Transverse colon (tissue), 4 donors: ENCODE results near the gene CYP1B1. TPM values are rescaled to one million over a fixed set of nuclear protein-coding genes. Genes with fewer than 3 reads are reported as not detected.
A peak's percentile ranks its signal among the peaks of the same experiment; 100 is the strongest.

ENCODE experiments used
- DNase-seq: peaks from one replicate; pipeline ENCODE4 v3.0.0-alpha.2; 2019
- H3K27ac ChIP-seq, 4 donors: fragments of 200-600 bp; sonication (generic); 2 replicates each; pipeline ENCODE4 v1.5.1; 2016 to 2018; ENCODE audit warnings: inconsistent platforms in 4 of 4
- H3K27me3 ChIP-seq: fragments of 200-600 bp; sonication (generic); 2 replicates; pipeline ENCODE4 v1.5.1; 2017; ENCODE audit warnings: inconsistent platforms
- H3K36me3 ChIP-seq, 4 donors: fragments of 200-600 bp; sonication (generic); 2 replicates each; pipeline ENCODE4 v1.5.1; 2017 to 2019; ENCODE audit warnings: inconsistent platforms in 4 of 4
- H3K4me1 ChIP-seq, 4 donors: fragments of 200-600 bp; sonication (generic); 2 replicates each; pipeline ENCODE4 v1.5.1; 2017 to 2020; ENCODE audit warnings: inconsistent platforms in 4 of 4
- H3K4me3 ChIP-seq, 4 donors: fragments of 200-600 bp; sonication (generic); 1 replicate in 1 of 4; 2 replicates in 3 of 4; pipeline versions ENCODE4 v1.5.1 to v1.6.1; 2017 to 2019; ENCODE audit warnings: inconsistent platforms in 4 of 4
- H3K9me3 ChIP-seq, 2 donors: fragments of 200-600 bp; sonication (generic); 2 replicates each; pipeline ENCODE4 v1.5.1; 2017 to 2019; ENCODE audit warnings: inconsistent platforms in 2 of 2
- EP300 ChIP-seq: sonication (generic); formaldehyde crosslinking; IDR thresholded peaks from one replicate; pipeline ENCODE4 v1.6.1; 2017; ENCODE audit warnings: antibody characterized with exemption, low read depth
- POLR2A ChIP-seq: fragments of 450-650 bp; IDR thresholded peaks from one replicate; pipeline ENCODE4 v1.6.1; 2016; ENCODE audit warnings: antibody characterized with exemption, mild to moderate bottlenecking, moderate library complexity
- POLR2AphosphoS5 ChIP-seq, 3 donors: sonication (generic); formaldehyde crosslinking; IDR thresholded peaks; one replicate each; pipeline ENCODE4 v1.6.1; 2016; ENCODE audit warnings: antibody characterized with exemption in 3 of 3
- WGBS, 2 donors: methylation state at CpG; one replicate each; pipeline ENCODE4 v1.1.5; 2018; ENCODE audit warnings: low coverage in 1 of 2; 5-methylcytosine and 5-hydroxymethylcytosine counted together
- in situ Hi-C, 4 donors: fragments of 200-750 bp; cut with MboI; loops; one replicate each; pipeline versions ENCODE4 v1.15.0 to v1.15.1; 2017; ENCODE audit warnings: low sequenced_read_pairs in 3 of 4, low pct_ligation_motif_present in 1 of 4, low pct_unique_long_range_greater_than_20kb in 1 of 4
- intact Hi-C: fragments of 100-400 bp; cut with DNase I; formaldehyde crosslinking; loops from one replicate; pipeline ENCODE4 v1.15.1; 2023; ENCODE audit warnings: low total_unique reads
- total RNA-seq, 4 donors: library from RNA; depleted of rRNA; stranded (reverse); fragments of >200 nt; gene quantifications; one replicate each; pipeline ENCODE4 v1.1.0, GENCODE V29; 2016
- TF ChIP-seq, protein P1 (sequence below), 5 experiments: fragments of 200-600 bp in 3 of 5; fragments of 450-650 bp in 2 of 5; sonication (generic) in 3 of 5; IDR thresholded peaks; 1 replicate in 2 of 5; 2 replicates in 3 of 5; pipeline ENCODE4 v1.5.1; 2016 to 2017; ENCODE audit warnings: antibody characterized with exemption in 5 of 5, inconsistent platforms in 3 of 5, mild to moderate bottlenecking in 2 of 5, moderate library complexity in 1 of 5

Gene CYP1B1
- total RNA-seq, 4 donors from 2014 or later, result 2.0 to 9.6 (median 5.5) TPM

DNA sequence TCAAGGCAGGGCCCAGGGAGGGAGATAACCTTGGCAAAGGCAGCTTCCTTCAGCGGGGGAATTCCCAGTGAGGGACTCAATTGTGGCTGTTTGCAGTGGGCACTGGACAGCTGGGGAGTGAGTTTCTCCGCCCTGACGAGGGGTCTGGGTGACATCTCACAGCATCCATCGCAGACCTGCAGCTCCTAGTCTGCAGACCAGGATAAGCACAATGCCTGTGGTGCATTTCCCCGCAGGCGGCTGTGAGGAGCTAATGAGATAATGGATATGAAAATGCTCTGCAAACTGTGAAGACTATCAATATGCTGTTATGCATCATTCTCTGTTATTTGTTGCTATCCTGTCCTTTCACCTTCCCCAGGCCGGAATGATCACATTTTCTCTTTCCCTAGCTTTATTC lies 30.0 kb upstream of the CYP1B1 start:
- Histone ChIP-seq H3K4me1 (peaks cover 0 to 4% (median 0%) of the 10 kb centered on the region in 4 donors), H3K36me3 (no peaks in the 10 kb centered on the region), H3K9me3 (no peaks in the 10 kb centered on the region), H3K27me3 (no peaks in the 10 kb centered on the region), H3K4me3 (no peak overlapping the region), H3K27ac (peak overlapping the region in 1 of 4 donors; percentile 49)
- intact Hi-C loops (no loop called here), in situ Hi-C loops (no loop called here)
- DNase-seq, result no peak
- WGBS, 2 donors, result 89 to 90% methylated on average over 1 to 7 of the region's 7 CpGs
- no peak for TF ChIP-seq POLR2AphosphoS5 (IDR thresholded peaks at IDR 0.05)

DNA sequence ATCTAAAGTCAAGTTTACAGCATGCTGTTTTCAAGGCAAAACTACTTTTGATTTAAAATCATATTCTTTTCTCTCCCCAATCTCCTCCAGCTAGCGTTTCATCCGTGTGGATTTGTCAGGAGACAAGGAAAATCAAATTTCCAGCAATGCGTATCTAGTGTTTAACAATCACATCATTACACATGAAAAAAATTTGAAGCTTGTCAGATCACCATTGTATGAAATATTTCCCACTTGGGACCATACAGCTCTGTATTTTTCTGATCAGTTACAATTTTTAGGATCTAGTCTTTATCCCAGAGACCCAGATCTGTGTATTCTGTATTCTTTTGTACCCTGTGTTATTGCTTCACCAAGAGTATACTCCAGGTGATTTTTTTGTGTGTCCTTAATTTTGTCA lies 28.6 kb upstream of the CYP1B1 start:
- 92 to 97% methylated on average over 3 of the region's 3 CpGs for WGBS, 2 donors
- Histone ChIP-seq H3K27me3 (no peaks in the 10 kb centered on the region), H3K27ac (no peak overlapping the region), H3K36me3 (no peaks in the 10 kb centered on the region), H3K4me1 (peaks cover 0 to 4% (median 0%) of the 10 kb centered on the region in 4 donors), H3K9me3 (no peaks in the 10 kb centered on the region), H3K4me3 (no peak overlapping the region)
- TF ChIP-seq EP300, result no peak
- no peak for DNase-seq
- in situ Hi-C loops, result no loop called here
- intact Hi-C loops, result no loop called here

DNA sequence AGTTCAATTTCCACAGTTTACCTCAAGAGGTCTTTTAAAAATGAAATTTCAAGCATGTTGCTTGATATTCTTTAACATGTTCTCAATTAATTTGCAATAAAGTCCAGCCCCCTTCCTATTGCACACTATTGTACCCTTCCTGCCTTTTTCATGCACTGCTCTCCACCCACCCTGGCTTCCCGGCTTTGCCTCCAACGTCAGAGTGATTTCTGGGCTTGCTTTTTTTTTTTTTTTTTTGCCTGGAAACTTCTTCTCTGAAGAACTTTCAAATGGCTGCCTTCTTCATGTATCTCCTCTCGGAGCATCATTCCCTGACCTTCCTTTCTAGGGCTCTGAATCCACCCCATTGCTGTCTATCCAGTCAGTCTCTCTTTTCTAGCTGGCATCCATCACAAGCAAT lies 24.4 kb upstream of the CYP1B1 start:
- Histone ChIP-seq H3K36me3 (no peaks in the 10 kb centered on the region), H3K4me1 (peaks cover 4 to 11% (median 7%) of the 10 kb centered on the region in 4 donors), H3K4me3 (no peak overlapping the region), H3K27ac (no peak overlapping the region), H3K9me3 (no peaks in the 10 kb centered on the region), H3K27me3 (peaks cover 6% of the 10 kb centered on the region)
- DNase-seq, result no peak
- TF ChIP-seq, protein P1, sequence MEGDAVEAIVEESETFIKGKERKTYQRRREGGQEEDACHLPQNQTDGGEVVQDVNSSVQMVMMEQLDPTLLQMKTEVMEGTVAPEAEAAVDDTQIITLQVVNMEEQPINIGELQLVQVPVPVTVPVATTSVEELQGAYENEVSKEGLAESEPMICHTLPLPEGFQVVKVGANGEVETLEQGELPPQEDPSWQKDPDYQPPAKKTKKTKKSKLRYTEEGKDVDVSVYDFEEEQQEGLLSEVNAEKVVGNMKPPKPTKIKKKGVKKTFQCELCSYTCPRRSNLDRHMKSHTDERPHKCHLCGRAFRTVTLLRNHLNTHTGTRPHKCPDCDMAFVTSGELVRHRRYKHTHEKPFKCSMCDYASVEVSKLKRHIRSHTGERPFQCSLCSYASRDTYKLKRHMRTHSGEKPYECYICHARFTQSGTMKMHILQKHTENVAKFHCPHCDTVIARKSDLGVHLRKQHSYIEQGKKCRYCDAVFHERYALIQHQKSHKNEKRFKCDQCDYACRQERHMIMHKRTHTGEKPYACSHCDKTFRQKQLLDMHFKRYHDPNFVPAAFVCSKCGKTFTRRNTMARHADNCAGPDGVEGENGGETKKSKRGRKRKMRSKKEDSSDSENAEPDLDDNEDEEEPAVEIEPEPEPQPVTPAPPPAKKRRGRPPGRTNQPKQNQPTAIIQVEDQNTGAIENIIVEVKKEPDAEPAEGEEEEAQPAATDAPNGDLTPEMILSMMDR (IDR thresholded peaks at IDR 0.05), result no peak
- no peak for TF ChIP-seq POLR2AphosphoS5 (IDR thresholded peaks at IDR 0.05)
- TF ChIP-seq POLR2A, result no peak
- no peak for TF ChIP-seq EP300
- WGBS, 2 donors, result 70 to 83% methylated on average over 1 to 3 of the region's 3 CpGs
- intact Hi-C loops, result no loop called here
- in situ Hi-C loops, result no loop called here

DNA sequence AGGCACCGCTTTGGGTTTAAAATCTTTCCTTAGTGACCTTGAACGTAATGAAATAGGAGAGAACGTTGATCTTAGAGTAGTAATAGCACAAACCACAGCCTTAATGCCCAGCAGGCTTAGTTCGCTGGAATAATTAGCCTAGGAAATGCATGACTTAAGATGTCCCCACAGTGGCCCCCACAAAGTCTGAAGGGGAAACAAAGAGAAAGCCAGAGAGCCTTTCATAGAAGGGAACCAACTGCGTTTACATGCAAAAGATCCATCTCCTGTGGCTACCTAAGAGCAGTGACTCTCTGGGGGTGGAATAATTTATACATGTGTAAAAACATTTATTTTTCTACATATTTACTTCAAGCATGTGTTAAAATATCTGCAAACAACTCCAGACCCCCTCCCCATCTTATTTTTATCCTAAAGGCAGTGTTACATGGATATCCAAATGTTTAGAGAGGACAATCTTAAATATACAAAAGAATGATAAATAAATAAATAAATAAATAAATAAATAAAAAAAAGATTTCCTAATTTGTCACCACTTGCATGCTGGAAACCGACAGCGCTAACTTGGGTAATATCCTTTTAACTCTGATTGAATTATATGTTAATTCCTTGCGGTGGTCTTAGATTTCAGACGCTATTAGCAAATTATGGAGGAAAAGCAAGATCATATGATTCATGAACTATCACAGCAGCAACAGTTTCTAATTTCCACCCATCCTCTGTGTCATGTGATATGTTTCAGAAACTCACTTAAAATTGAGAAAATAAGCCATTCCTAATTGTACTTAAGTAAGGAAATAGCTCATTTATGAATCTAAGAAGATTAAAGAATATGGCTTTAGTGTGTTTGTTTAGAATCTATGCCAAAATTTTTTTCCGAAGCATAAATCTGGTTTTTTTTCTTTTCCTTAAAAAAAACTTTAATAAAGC lies 23.4 kb upstream of the CYP1B1 start:
- DNase-seq, result no peak

More for the DNA sequence above, 23.4 kb upstream of the CYP1B1 start:
- H3K27ac ChIP-seq, result peak overlapping the region in 2 of 4 donors; percentile 24 to 37
- no peak overlapping the region for H3K4me3 ChIP-seq
- H3K4me1 ChIP-seq, result peaks cover 4 to 11% (median 7%) of the 10 kb centered on the region in 4 donors
- H3K9me3 ChIP-seq, result no peaks in the 10 kb centered on the region
- intact Hi-C loops (no loop called here), in situ Hi-C loops (no loop called here)
- WGBS, 2 donors, result 68 to 84% methylated on average over 10 of the region's 10 CpGs
- TF ChIP-seq EP300, result no peak
- TF ChIP-seq POLR2A, result no peak
- no peak for TF ChIP-seq POLR2AphosphoS5 (IDR thresholded peaks at IDR 0.05)
- TF ChIP-seq, protein P1 (IDR thresholded peaks at IDR 0.05), result no peak
- H3K36me3 ChIP-seq, result no peaks in the 10 kb centered on the region
- peaks cover 6% of the 10 kb centered on the region for H3K27me3 ChIP-seq
